Measurements from ENCODE around the gene CPVL.

GRCh38 chr7:29009947-29010346, 136.4 kb downstream of the CPVL start:
- no peak for TF ChIP-seq CTCF (conservative IDR thresholded peaks at IDR 0.05; ENCODE audit: low read depth, low read length)
- no peak for TF ChIP-seq EZH2 (IDR thresholded peaks at IDR 0.05; ENCODE audit: borderline replicate concordance, low read depth, low read length, poor library complexity, severe bottlenecking)
